HG03558 (cell line): ENCODE results near the gene LRRC3C.

Experiments
- ATAC-seq: cut with Tn5 transposase; IDR thresholded peaks from one replicate; pipeline ENCODE4 v1.9.1; 2021; ENCODE audit warnings: moderate number of reproducible peaks; ENCODE audit not compliant: unreplicated experiment; ENCODE audit errors: extremely low read depth

LRRC3C gene

GRCh38 chr17:39973496-39973895 is 46.0 kb downstream of the LRRC3C start:
- ATAC-seq: no peak

GRCh38 chr17:39974433-39974832 is 46.9 kb downstream of the LRRC3C start:
- ATAC-seq: no peak

- ATAC-seq: no peak
Measured at GRCh38 chr17:39975801-39976200, 48.3 kb downstream of the LRRC3C start.

- ATAC-seq: no peak
Measured at GRCh38 chr17:39979016-39979670, 51.6 kb downstream of the LRRC3C start.

- no peak for ATAC-seq
Measured at GRCh38 chr17:39979893-39980350, 52.4 kb downstream of the LRRC3C start.

GRCh38 chr17:39980351-39981206 is 53.0 kb downstream of the LRRC3C start, which contains the start of gene PSMD3:
Gene PSMD3 (plus strand): TSS chr17:39980807. CDS start chr17:39980971, 164 bp downstream.
- peak; percentile 86 for ATAC-seq

- no peak for ATAC-seq
Measured at GRCh38 chr17:39981207-39981741, 53.7 kb downstream of the LRRC3C start.

GRCh38 chr17:39981766-39982375 is 54.3 kb downstream of the LRRC3C start:
- ATAC-seq: no peak

GRCh38 chr17:39988206-39988810 is 60.8 kb downstream of the LRRC3C start:
- ATAC-seq: no peak

GRCh38 chr17:39994448-39994847 is 66.9 kb downstream of the LRRC3C start:
- no peak for ATAC-seq
